Measurements from ENCODE around the gene SLC4A4. TPM values are rescaled to one million over a fixed set of nuclear protein-coding genes. Genes with fewer than 3 reads are reported as not detected.

Gene SLC4A4
- 1 to 10 TPM; 2.5 to 3.9 TPM for total RNA-seq

GRCh38 chr4:71338846-71339593 lies at the start of gene SLC4A4:
Gene SLC4A4 (plus strand): TSS chr4:71339020.
- Mint-ChIP-seq H3K9me3 (ENCODE audit: low read depth) (no peaks in the 10 kb centered on the region), H3K4me3 (no peak within 1 kb of the TSS), H3K36me3 (peaks cover 3% of the 10 kb centered on the region), H3K27ac (peak within 1 kb of the TSS; percentile 33), H3K27me3 (peaks cover 3% of the 10 kb centered on the region), H3K4me1 (peaks cover 14% of the 10 kb centered on the region)
- CTCF ChIA-PET: interaction anchor here (0.6 kb wide), 1 partner anchor 25 kb away, joined by 3 read pairs; no protein-coding TSS in a partner anchor
- peak; percentile 98 for ATAC-seq
- DNase-seq: peak; percentile 63

DNA sequence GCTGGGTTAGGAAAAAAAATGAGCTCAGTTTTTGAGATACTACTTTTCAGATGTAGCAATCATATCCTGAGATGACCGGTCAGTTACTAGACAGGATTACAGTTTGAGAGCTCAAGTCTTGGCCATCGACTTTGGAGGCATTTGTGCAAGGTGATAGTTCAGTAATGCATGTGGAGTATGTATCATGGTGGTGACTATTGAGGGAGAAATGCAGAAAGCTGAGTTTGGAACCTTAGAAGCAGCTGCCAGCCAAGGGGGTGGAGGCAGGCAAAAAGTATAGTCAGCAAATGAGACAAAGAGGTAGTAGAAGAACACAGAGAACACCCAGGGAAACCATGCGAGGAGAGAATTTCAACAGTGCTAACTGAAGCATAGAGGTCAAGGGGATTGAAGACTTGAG lies 48.7 kb upstream of the SLC4A4 start:
- CTCF ChIA-PET: no interaction called here
- Mint-ChIP-seq H3K36me3 (no peaks in the 10 kb centered on the region), H3K27ac (no peak overlapping the region), H3K4me3 (no peak overlapping the region), H3K4me1 (no peaks in the 10 kb centered on the region), H3K9me3 (ENCODE audit: low read depth) (no peaks in the 10 kb centered on the region), H3K27me3 (peaks cover 2% of the 10 kb centered on the region)
- no peak for ATAC-seq
- DNase-seq: no peak

- CTCF ChIA-PET: no interaction called here
- ATAC-seq (no peak), DNase-seq (no peak)
- Mint-ChIP-seq H3K36me3 (no peaks in the 10 kb centered on the region), H3K4me3 (no peak overlapping the region), H3K27me3 (peaks cover 2% of the 10 kb centered on the region), H3K4me1 (no peaks in the 10 kb centered on the region), H3K9me3 (ENCODE audit: low read depth) (no peaks in the 10 kb centered on the region), H3K27ac (no peak overlapping the region)
These were observed 48.3 kb upstream of the SLC4A4 start for GRCh38 chr4:71290476-71290875.

DNA sequence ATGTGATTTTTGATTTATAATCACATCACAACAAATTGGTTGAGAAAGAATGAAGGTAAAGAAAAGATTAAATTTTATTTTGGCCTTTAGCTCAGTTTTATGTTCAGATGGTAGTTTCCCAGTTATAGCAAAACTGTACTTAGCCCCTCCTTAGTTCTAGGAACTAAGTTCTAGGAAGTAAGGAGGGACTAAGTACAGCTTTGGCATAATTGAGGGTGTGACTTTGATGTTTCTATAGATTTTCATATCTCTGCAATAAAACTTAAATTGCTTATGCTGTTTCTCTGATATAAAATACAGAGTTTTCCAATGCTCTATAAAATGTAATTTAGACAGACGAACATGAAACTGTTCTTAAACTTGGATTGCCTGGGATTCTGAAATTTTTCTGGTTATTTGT lies 46.6 kb upstream of the SLC4A4 start:
- Mint-ChIP-seq H3K36me3 (no peaks in the 10 kb centered on the region), H3K27ac (no peak overlapping the region), H3K4me3 (no peak overlapping the region), H3K9me3 (ENCODE audit: low read depth) (no peaks in the 10 kb centered on the region), H3K4me1 (no peaks in the 10 kb centered on the region), H3K27me3 (peaks cover 4% of the 10 kb centered on the region)
- DNase-seq (no peak), ATAC-seq (no peak)
- CTCF ChIA-PET: interaction anchor here (1.5 kb wide), 1 partner anchor 17 kb away, joined by 3 read pairs; no protein-coding TSS in a partner anchor

DNA sequence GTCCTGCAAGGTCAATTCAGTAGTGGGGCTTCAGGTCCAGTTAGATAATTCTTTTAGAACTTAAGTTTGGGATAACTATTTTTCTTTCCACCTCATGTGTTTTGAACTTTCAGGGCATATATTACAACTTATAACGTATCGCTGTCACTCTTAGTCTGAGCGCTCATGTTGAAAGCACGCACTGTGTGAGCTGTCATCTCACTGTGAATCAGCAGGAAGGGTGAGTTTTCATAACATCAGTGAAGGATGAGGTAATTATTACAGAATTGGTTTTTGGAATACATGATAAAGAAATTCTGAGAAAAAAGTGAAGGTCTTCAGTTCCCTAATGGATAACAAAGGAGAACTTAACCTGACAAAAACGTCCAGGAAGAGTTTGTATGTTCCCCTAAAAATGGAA lies 45.1 kb upstream of the SLC4A4 start:
- Mint-ChIP-seq H3K36me3 (no peaks in the 10 kb centered on the region), H3K9me3 (ENCODE audit: low read depth) (no peaks in the 10 kb centered on the region), H3K27ac (no peak overlapping the region), H3K27me3 (peaks cover 4% of the 10 kb centered on the region), H3K4me3 (no peak overlapping the region), H3K4me1 (no peaks in the 10 kb centered on the region)
- CTCF ChIA-PET: no interaction called here
- ATAC-seq (no peak), DNase-seq (no peak)

- peaks cover 4% of the 10 kb centered on the region for H3K27me3 Mint-ChIP-seq
- no peak overlapping the region for H3K4me3 Mint-ChIP-seq
- ATAC-seq: no peak
- H3K9me3 Mint-ChIP-seq (ENCODE audit: low read depth): no peaks in the 10 kb centered on the region
- no peaks in the 10 kb centered on the region for H3K36me3 Mint-ChIP-seq
- H3K4me1 Mint-ChIP-seq: no peaks in the 10 kb centered on the region
- no peak for DNase-seq
- H3K27ac Mint-ChIP-seq: no peak overlapping the region
- CTCF ChIA-PET: no interaction called here
These were observed 44.5 kb upstream of the SLC4A4 start for GRCh38 chr4:71294301-71294700.

DNA sequence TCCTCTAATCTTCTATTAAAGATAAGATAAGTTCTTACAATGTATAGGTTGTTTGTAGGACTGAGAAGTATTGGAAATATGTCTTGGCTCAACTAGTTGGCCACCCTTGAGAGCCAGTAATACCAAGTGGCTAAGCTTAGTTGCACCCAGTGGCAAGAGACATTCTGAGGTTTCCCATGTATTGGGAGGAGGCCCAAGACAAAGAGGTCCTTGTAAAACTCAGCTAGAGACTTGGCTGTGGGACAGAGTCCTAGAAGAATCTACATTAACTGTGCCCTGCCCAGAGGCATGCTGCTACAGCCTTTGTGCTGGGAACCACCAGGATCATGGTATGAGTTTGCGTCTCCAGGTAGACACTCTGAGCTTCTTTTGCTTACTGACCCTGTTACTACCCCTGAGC lies 41.9 kb upstream of the SLC4A4 start:
- Mint-ChIP-seq H3K27ac (no peak overlapping the region), H3K4me3 (no peak overlapping the region), H3K9me3 (ENCODE audit: low read depth) (no peaks in the 10 kb centered on the region), H3K4me1 (no peaks in the 10 kb centered on the region), H3K27me3 (peaks cover 3% of the 10 kb centered on the region), H3K36me3 (no peaks in the 10 kb centered on the region)
- CTCF ChIA-PET: no interaction called here
- DNase-seq: no peak
- ATAC-seq: no peak

DNA sequence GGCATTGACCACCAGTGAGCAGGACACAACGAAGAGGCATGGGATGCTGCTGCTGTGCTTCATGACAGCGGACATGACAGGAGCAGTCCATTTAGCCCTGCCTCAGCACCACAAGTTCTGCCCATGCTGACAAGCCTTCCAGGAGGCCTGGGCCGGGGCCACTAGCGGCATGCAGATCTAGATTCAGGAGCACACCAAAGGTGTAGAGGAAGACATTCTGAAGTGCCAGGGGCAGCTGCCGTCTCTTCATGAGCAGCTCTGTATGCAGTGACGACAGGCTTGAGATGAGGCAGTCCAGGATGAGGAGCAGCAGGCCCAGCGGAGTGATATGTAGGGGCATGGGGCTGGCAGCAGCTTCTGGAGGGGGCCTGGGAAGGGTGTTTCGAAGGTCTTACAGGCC lies 38.5 kb upstream of the SLC4A4 start:
- Mint-ChIP-seq H3K36me3 (no peaks in the 10 kb centered on the region), H3K27me3 (peaks cover 3% of the 10 kb centered on the region), H3K27ac (no peak overlapping the region), H3K9me3 (ENCODE audit: low read depth) (no peaks in the 10 kb centered on the region), H3K4me3 (no peak overlapping the region), H3K4me1 (no peaks in the 10 kb centered on the region)
- CTCF ChIA-PET: no interaction called here
- ATAC-seq (no peak), DNase-seq (no peak)

- no peaks in the 10 kb centered on the region for H3K36me3 Mint-ChIP-seq
These were observed 37.9 kb upstream of the SLC4A4 start for GRCh38 chr4:71300964-71301363.

GRCh38 chr4:71303287-71303686 lies 35.5 kb upstream of the SLC4A4 start:
- no peak for ATAC-seq
- CTCF ChIA-PET: no interaction called here
- H3K27me3 Mint-ChIP-seq: no peaks in the 10 kb centered on the region
- no peaks in the 10 kb centered on the region for H3K36me3 Mint-ChIP-seq
- no peak overlapping the region for H3K27ac Mint-ChIP-seq
- no peak for DNase-seq
- H3K4me3 Mint-ChIP-seq: no peak overlapping the region
- no peaks in the 10 kb centered on the region for H3K9me3 Mint-ChIP-seq (ENCODE audit: low read depth)
- peaks cover 4% of the 10 kb centered on the region for H3K4me1 Mint-ChIP-seq

More at GRCh38 chr4:71300964-71301363, 37.9 kb upstream of the SLC4A4 start:
- H3K4me3 Mint-ChIP-seq: no peak overlapping the region
- peaks cover 3% of the 10 kb centered on the region for H3K27me3 Mint-ChIP-seq
- DNase-seq: no peak
- no peak for ATAC-seq
- H3K27ac Mint-ChIP-seq: no peak overlapping the region
- no peaks in the 10 kb centered on the region for H3K9me3 Mint-ChIP-seq (ENCODE audit: low read depth)
- H3K4me1 Mint-ChIP-seq: peaks cover 2% of the 10 kb centered on the region
- CTCF ChIA-PET: no interaction called here

DNA sequence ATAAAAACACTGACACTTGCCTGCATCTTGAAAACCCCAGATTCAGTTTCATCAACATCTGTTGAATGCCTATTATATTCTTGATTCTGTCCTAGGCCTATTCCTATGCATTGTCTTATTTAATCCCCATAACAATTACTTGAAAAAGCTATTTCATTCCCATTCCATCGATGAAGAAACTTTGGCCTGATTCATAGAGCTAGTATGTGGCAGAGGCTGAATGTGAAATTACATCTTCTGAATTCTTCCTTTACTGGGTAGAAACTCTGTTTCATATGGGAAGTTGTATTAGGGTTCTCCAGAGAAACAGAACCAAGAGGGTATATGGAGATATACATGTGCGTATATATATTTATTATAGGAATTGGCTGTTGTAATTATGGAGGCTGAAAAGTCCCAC lies 35.0 kb upstream of the SLC4A4 start:
- CTCF ChIA-PET: no interaction called here

GRCh38 chr4:71304289-71304850 lies 34.5 kb upstream of the SLC4A4 start:
- H3K36me3 Mint-ChIP-seq: no peaks in the 10 kb centered on the region
- ATAC-seq: no peak
- DNase-seq: no peak
- peaks cover 4% of the 10 kb centered on the region for H3K4me1 Mint-ChIP-seq
- H3K27me3 Mint-ChIP-seq: no peaks in the 10 kb centered on the region
- H3K4me3 Mint-ChIP-seq: no peak overlapping the region
- CTCF ChIA-PET: no interaction called here
- no peaks in the 10 kb centered on the region for H3K9me3 Mint-ChIP-seq (ENCODE audit: low read depth)
- H3K27ac Mint-ChIP-seq: no peak overlapping the region

More for the DNA sequence above, 35.0 kb upstream of the SLC4A4 start:
- ATAC-seq (no peak), DNase-seq (no peak)
- H3K4me1 Mint-ChIP-seq: peaks cover 4% of the 10 kb centered on the region
- H3K27ac Mint-ChIP-seq: no peak overlapping the region
- no peaks in the 10 kb centered on the region for H3K36me3 Mint-ChIP-seq
- H3K27me3 Mint-ChIP-seq: no peaks in the 10 kb centered on the region
- H3K4me3 Mint-ChIP-seq: no peak overlapping the region
- H3K9me3 Mint-ChIP-seq (ENCODE audit: low read depth): no peaks in the 10 kb centered on the region

GRCh38 chr4:71307729-71308128 lies 31.1 kb upstream of the SLC4A4 start:
- Mint-ChIP-seq H3K36me3 (no peaks in the 10 kb centered on the region), H3K4me3 (no peak overlapping the region), H3K9me3 (ENCODE audit: low read depth) (no peaks in the 10 kb centered on the region), H3K27me3 (peaks cover 5% of the 10 kb centered on the region), H3K4me1 (peaks cover 4% of the 10 kb centered on the region), H3K27ac (no peak overlapping the region)
- ATAC-seq (no peak), DNase-seq (no peak)
- CTCF ChIA-PET: no interaction called here

- H3K27me3 Mint-ChIP-seq: peaks cover 5% of the 10 kb centered on the region
- H3K4me3 Mint-ChIP-seq: no peak overlapping the region
- no peaks in the 10 kb centered on the region for H3K36me3 Mint-ChIP-seq
- H3K4me1 Mint-ChIP-seq: no peaks in the 10 kb centered on the region
- H3K9me3 Mint-ChIP-seq (ENCODE audit: low read depth): no peaks in the 10 kb centered on the region
- DNase-seq: no peak
- CTCF ChIA-PET: no interaction called here
- no peak overlapping the region for H3K27ac Mint-ChIP-seq
- no peak for ATAC-seq
These were observed 16.4 kb upstream of the SLC4A4 start for GRCh38 chr4:71322425-71322824.
